Right lobe of liver (tissue), 6 donors: Measurements from ENCODE around the gene TUBA1B. TPM values are rescaled to one million over a fixed set of nuclear protein-coding genes. Genes with fewer than 3 reads are reported as not detected.
"Not testable (repeated sequence)": the region's sequence is repeated elsewhere in the genome, so short reads cannot be mapped to it uniquely, and the experiment has no call there.

Experiments
- ATAC-seq, 4 donors: fragments of 200-7000 bp; cut with Tn5 transposase; one replicate each; pipeline ENCODE4 v1.9.1; 2020; ENCODE audit warnings: mild to moderate bottlenecking in 4 of 4, moderate library complexity in 4 of 4
- DNase-seq, 3 donors: peaks; one replicate each; pipeline ENCODE4 v3.0.0-alpha.2; 2020
- H3K27ac ChIP-seq, 3 donors: fragments of 200-600 bp; one replicate each; pipeline ENCODE4 v1.8.0; 2022
- H3K27me3 ChIP-seq, 2 donors: fragments of 200-600 bp; one replicate each; pipeline ENCODE4 v1.8.0; 2022
- H3K36me3 ChIP-seq, 4 donors: fragments of 200-600 bp; sonication (generic) in 1 of 4; one replicate each; pipeline versions ENCODE4 v1.5.1 to v1.8.0; 2017 to 2022; ENCODE audit warnings: control low read depth in 1 of 4
- H3K4me1 ChIP-seq, 4 donors: fragments of 200-600 bp; sonication (generic) in 1 of 4; one replicate each; pipeline versions ENCODE4 v1.5.1 to v1.8.0; 2017 to 2022; ENCODE audit warnings: control low read depth in 1 of 4
- H3K4me3 ChIP-seq, 3 donors: fragments of 200-600 bp; one replicate each; pipeline ENCODE4 v1.8.0; 2022
- H3K9me3 ChIP-seq, 4 donors: fragments of 200-600 bp; sonication (generic) in 1 of 4; one replicate each; pipeline versions ENCODE4 v1.5.1 to v1.8.0; 2017 to 2022; ENCODE audit warnings: control low read depth in 1 of 4
- POLR2A ChIP-seq: fragments of 450-650 bp; IDR thresholded peaks from one replicate; pipeline ENCODE4 v1.6.1; 2017; ENCODE audit warnings: antibody characterized with exemption, mild to moderate bottlenecking
- WGBS: methylation state at CpG from one replicate; pipeline ENCODE4 v1.1.6; 2018; ENCODE audit warnings: low coverage, low lambda C conversion rate; ENCODE audit not compliant: insufficient coverage; ENCODE audit errors: missing lambda C conversion rate; 5-methylcytosine and 5-hydroxymethylcytosine counted together
- intact Hi-C, 2 donors: fragments of 100-400 bp; cut with DNase I; formaldehyde crosslinking; loops; one replicate each; pipeline versions ENCODE4 v1.11.2 to v1.14.1; 2022
- total RNA-seq, 6 experiments: library from RNA; depleted of rRNA in 2 of 6; stranded (reverse); fragments of >200 nt in 2 of 6; fragmentation: NEBNext Ultra II Directional in 3 of 6; extraction: Animal tissue kit (Norgen Biotek cat#: 25700) in 3 of 6; gene quantifications; one replicate each; pipeline versions ENCODE4 v1.1.0 to v1.2.4, GENCODE V29; 2016 to 2023
- TF ChIP-seq, protein P1 (sequence below), 4 donors: fragments of 200-600 bp in 3 of 4; fragments of 450-650 bp in 1 of 4; IDR thresholded peaks; one replicate each; pipeline versions ENCODE4 v1.5.1 to v1.8.0; 2016 to 2022; ENCODE audit warnings: antibody characterized with exemption in 4 of 4, mild to moderate bottlenecking in 2 of 4
- donor health status: DM: no; HTN: yes; CAD: no.
- donor health status: DM: no; HTN: no; CAD: no.
- donor health status: DM: no; HTN: no; CAD: no.
- donor health status: DM: no; HTN: yes; CAD: no.
- donor health status: DM: no; HTN: yes; CAD: no.

The TUBA1B gene
- total RNA-seq, 6 experiments from 2014 or later: 90.3 to 370 (median 174) TPM

GRCh38 chr12:49129332-49130150, 1.7 kb downstream of the TUBA1B start:
- WGBS: 44% methylated on average over 14 of the region's 18 CpGs
- Histone ChIP-seq H3K27ac (peak overlapping the region in 2 of 3 donors; percentile 92 to 100), H3K4me3 (peak overlapping the region; percentile 89 to 100 (median 93)), H3K4me1 (peaks cover 0 to 13% (median 0%) of the 10 kb centered on the region in 4 donors), H3K27me3 (no peaks in the 10 kb centered on the region), H3K36me3 (peaks cover 7 to 23% (median 14%) of the 10 kb centered on the region in 4 donors), H3K9me3 (no peaks in the 10 kb centered on the region)
- no peak for ATAC-seq
- intact Hi-C loops: loop anchor here in 1 of 2 donors (10.0 kb wide), 1 partner anchor 65 kb away; the partner anchor contains the start of genes KMT2D and RHEBL1
- TF ChIP-seq, protein P1, sequence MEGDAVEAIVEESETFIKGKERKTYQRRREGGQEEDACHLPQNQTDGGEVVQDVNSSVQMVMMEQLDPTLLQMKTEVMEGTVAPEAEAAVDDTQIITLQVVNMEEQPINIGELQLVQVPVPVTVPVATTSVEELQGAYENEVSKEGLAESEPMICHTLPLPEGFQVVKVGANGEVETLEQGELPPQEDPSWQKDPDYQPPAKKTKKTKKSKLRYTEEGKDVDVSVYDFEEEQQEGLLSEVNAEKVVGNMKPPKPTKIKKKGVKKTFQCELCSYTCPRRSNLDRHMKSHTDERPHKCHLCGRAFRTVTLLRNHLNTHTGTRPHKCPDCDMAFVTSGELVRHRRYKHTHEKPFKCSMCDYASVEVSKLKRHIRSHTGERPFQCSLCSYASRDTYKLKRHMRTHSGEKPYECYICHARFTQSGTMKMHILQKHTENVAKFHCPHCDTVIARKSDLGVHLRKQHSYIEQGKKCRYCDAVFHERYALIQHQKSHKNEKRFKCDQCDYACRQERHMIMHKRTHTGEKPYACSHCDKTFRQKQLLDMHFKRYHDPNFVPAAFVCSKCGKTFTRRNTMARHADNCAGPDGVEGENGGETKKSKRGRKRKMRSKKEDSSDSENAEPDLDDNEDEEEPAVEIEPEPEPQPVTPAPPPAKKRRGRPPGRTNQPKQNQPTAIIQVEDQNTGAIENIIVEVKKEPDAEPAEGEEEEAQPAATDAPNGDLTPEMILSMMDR (IDR thresholded peaks at IDR 0.05): no peak
- no peak for TF ChIP-seq POLR2A
- DNase-seq: no peak

- H3K36me3 ChIP-seq: peaks cover 7 to 23% (median 14%) of the 10 kb centered on the region in 4 donors
- WGBS: 100% methylated on average over 3 of the region's 8 CpGs
- DNase-seq, H3K27me3 ChIP-seq, H3K9me3 ChIP-seq, H3K4me3 ChIP-seq, H3K27ac ChIP-seq, ATAC-seq: not testable (repeated sequence)
- intact Hi-C loops: loop anchor here in 1 of 2 donors (10.0 kb wide), 1 partner anchor 63 kb away; the partner anchor contains the start of genes KMT2D and RHEBL1
- peaks cover 0 to 13% (median 0%) of the 10 kb centered on the region in 4 donors for H3K4me1 ChIP-seq
These were observed 3.2 kb downstream of the TUBA1B start for GRCh38 chr12:49127971-49128370.

DNA sequence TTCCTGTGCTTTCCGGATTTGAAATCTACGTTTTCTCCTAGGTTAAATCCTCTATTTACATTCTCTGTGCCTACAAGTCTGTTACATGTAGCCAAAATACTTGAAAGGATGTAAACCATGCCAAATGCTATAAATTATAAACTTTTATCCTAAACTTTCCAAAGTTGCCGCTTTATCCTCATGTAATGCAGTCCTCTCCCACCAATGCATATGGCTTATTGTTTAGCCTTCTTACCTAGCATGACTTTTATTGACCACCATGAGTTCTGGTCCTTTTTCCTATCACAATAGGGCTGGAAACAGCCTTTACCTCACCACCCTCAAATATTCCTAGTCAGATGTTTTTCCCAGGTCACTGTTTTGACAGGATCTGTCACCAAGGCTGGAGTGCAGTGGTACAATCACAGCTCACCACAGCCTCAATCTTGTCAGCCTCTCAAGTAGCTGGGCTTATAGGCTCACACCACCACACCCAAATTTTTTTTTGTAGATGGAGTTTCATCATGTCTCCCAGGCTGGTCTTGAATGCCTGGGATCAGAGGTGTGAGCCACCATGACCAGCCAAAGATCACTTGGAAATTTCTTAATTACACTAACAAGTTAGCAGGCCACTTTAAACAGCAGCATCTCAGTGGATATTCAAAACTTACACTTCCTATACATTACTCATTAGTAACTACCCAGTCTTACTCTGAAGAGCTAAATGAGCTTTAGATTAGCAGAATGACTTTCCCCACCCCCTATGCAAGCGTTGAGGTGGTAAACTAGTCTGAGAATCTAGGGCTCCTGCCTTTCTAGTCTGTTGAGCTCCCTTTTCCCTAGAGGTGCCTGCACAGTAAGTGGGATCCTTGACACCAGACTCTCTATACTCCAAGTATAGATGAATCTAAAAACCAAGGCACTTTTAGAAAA, 4.1 kb downstream of the TUBA1B start:
- Histone ChIP-seq H3K27ac (no peak overlapping the region), H3K27me3 (no peaks in the 10 kb centered on the region), H3K9me3 (no peaks in the 10 kb centered on the region), H3K4me1 (peaks cover 0 to 13% (median 0%) of the 10 kb centered on the region in 4 donors), H3K4me3 (no peak overlapping the region), H3K36me3 (peaks cover 7 to 23% (median 14%) of the 10 kb centered on the region in 4 donors)
- TF ChIP-seq POLR2A: no peak
- TF ChIP-seq, protein P1 (IDR thresholded peaks at IDR 0.05): no peak
- intact Hi-C loops: loop anchor here in 1 of 2 donors (10.0 kb wide), 1 partner anchor 62 kb away; the partner anchor contains the start of genes KMT2D and RHEBL1
- ATAC-seq: no peak
- no peak for DNase-seq
- 89% methylated on average over 4 of the region's 4 CpGs for WGBS

- no peaks in the 10 kb centered on the region for H3K36me3 ChIP-seq
- DNase-seq: peak in 2 of 3 donors; percentile 29 to 61
- peak; percentile 97 to 99 (median 98) for ATAC-seq
- H3K4me3 ChIP-seq: no peak overlapping the region
- H3K27ac ChIP-seq: no peak overlapping the region
- peaks cover 0 to 4% (median 0%) of the 10 kb centered on the region in 4 donors for H3K4me1 ChIP-seq
- 10% methylated on average over 4 of the region's 6 CpGs for WGBS
- no peaks in the 10 kb centered on the region for H3K27me3 ChIP-seq
- intact Hi-C loops: loop anchor here in 1 of 2 donors (10.0 kb wide), 1 partner anchor 56 kb away; the partner anchor contains the start of genes KMT2D and RHEBL1
- H3K9me3 ChIP-seq: no peaks in the 10 kb centered on the region
- TF ChIP-seq POLR2A: no peak
- TF ChIP-seq, protein P1 (IDR thresholded peaks at IDR 0.05): peak; percentile 66 to 71 (median 69)
These were observed 10.0 kb downstream of the TUBA1B start for GRCh38 chr12:49121047-49121696.
